Upper lobe of right lung (tissue), 1 donor: ENCODE data around the gene MAPKAPK2. TPM values are rescaled to one million over a fixed set of nuclear protein-coding genes. Genes with fewer than 3 reads are reported as not detected.

Experiments
- ATAC-seq: fragments of 200-7000 bp; cut with Tn5 transposase; one replicate; pipeline ENCODE4 v1.9.1; 2020; ENCODE audit warnings: mild to moderate bottlenecking, moderate library complexity
- DNase-seq: peaks from one replicate; pipeline ENCODE4 v3.0.0-alpha.2; 2020
- H3K27ac ChIP-seq: fragments of 200-600 bp; one replicate; pipeline ENCODE4 v1.8.0; 2022
- H3K27me3 ChIP-seq: fragments of 200-600 bp; one replicate; pipeline ENCODE4 v1.8.0; 2022; ENCODE audit warnings: mild to moderate bottlenecking
- H3K36me3 ChIP-seq: fragments of 200-600 bp; one replicate; pipeline ENCODE4 v1.8.0; 2022
- H3K4me1 ChIP-seq: fragments of 200-600 bp; one replicate; pipeline ENCODE4 v1.8.0; 2022
- H3K4me3 ChIP-seq: fragments of 200-600 bp; one replicate; pipeline ENCODE4 v1.8.0; 2022; ENCODE audit warnings: mild to moderate bottlenecking
- H3K9me3 ChIP-seq: fragments of 200-600 bp; one replicate; pipeline ENCODE4 v1.8.0; 2022
- CTCF ChIP-seq: fragments of 200-600 bp; IDR thresholded peaks from one replicate; pipeline ENCODE4 v1.8.0; 2022; ENCODE audit warnings: antibody characterized with exemption
- intact Hi-C: fragments of 100-400 bp; cut with DNase I; formaldehyde crosslinking; loops from one replicate; pipeline ENCODE4 v1.11.0; 2022
- total RNA-seq: library from RNA; stranded (reverse); fragmentation: NEBNext Ultra II Directional; extraction: Animal tissue kit (Norgen Biotek cat#: 25700); gene quantifications from one replicate; pipeline ENCODE4 v1.2.1, GENCODE V29; 2021
- donor health status: DM: no; HTN: yes; CAD: no; lungs with severe emphysema.

Gene MAPKAPK2
- total RNA-seq, 1 donor from 2014 or later, result 92.3 TPM

- Histone ChIP-seq H3K9me3 (no peaks in the 10 kb centered on the region), H3K36me3 (peaks cover 5% of the 10 kb centered on the region), H3K4me3 (no peak overlapping the region), H3K4me1 (peaks cover 80% of the 10 kb centered on the region), H3K27ac (no peak overlapping the region), H3K27me3 (no peaks in the 10 kb centered on the region)
- intact Hi-C loops, result no loop called here
- ATAC-seq (peak; percentile 30), DNase-seq (no peak)
- no peak for TF ChIP-seq CTCF
Observed at GRCh38 chr1:206691604-206692003, 6.9 kb downstream of the MAPKAPK2 start.

- H3K36me3 ChIP-seq, result peaks cover 5% of the 10 kb centered on the region
- H3K4me1 ChIP-seq, result peaks cover 76% of the 10 kb centered on the region
- H3K27ac ChIP-seq, result peak overlapping the region; percentile 32
- DNase-seq (no peak), ATAC-seq (peak; percentile 29)
- no peak for TF ChIP-seq CTCF
- intact Hi-C loops, result no loop called here
- no peak overlapping the region for H3K4me3 ChIP-seq
- no peaks in the 10 kb centered on the region for H3K9me3 ChIP-seq
- no peaks in the 10 kb centered on the region for H3K27me3 ChIP-seq
Observed at GRCh38 chr1:206693029-206693428, 8.3 kb downstream of the MAPKAPK2 start.

DNA sequence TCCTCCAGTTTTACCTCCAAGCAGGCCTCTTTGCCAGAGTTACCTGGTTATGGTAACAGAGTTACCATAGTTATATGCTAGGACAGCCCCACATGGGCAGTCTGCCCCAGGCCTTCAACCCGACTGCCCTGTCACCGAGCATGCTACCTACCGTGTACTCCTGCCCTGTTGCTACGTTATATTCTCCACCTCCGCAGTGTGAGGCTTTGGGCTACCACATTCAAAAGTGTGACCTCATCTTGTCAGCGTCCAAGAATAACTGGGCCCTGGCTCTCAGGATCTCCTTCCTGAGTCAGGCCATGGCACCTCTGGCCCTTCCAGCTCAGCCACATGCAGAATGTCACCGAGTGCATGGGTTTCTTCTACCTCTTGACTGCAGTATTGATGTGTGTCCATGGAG, 8.9 kb downstream of the MAPKAPK2 start:
- peaks cover 70% of the 10 kb centered on the region for H3K4me1 ChIP-seq
- TF ChIP-seq CTCF, result no peak
- H3K4me3 ChIP-seq, result no peak overlapping the region
- DNase-seq (no peak), ATAC-seq (no peak)
- H3K9me3 ChIP-seq, result no peaks in the 10 kb centered on the region
- no peaks in the 10 kb centered on the region for H3K27me3 ChIP-seq
- H3K36me3 ChIP-seq, result peaks cover 5% of the 10 kb centered on the region
- intact Hi-C loops, result no loop called here
- peak overlapping the region; percentile 32 for H3K27ac ChIP-seq

DNA sequence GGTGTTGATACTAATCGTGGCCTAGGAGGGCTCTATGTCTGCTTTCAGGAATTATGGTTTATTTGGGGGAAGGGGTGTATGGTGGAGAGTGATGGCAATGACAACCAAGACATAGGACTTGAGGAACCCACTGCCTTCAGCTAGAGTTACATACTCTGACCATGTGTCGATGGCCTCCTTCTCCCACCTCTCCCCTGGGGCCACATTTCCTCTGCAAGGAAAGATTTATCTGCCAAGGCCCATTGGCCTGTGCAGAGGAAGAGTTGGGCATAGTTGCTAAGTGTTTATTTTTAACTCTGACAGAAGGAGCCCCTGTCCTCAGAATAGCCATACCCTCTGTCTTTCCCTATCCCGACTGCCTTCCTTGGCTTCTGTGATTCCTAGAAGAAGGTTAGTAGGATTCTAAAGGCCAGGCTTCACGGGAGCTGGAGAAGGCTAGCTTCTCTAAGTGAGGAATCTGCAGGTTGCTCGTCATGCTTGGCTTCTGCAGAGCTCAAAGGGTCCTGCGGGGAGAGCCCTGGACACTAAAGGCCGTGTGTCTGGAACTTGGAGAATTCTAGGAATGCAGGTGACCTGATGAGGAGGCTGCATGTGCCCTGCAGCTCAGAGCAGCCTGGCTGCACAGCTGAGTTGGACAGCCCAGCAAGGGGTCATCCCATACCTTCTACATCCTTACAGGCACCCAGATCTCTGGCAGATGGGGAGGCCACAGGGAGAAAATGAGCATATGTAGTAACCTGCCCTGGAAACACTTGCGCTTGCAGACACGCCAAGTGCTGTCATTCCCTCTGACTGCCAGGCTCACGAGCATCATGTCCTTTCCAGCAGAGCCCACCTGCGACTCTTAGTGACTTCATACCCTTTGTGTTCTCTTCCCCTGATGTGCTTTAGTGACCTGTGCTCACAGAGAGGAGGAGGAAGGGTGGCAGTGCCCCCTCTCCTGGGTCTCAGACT, 9.7 kb downstream of the MAPKAPK2 start:
- ATAC-seq (peak; percentile 24), DNase-seq (no peak)
- Histone ChIP-seq H3K4me1 (peaks cover 65% of the 10 kb centered on the region), H3K9me3 (no peaks in the 10 kb centered on the region), H3K27ac (peak overlapping the region; percentile 32), H3K27me3 (no peaks in the 10 kb centered on the region), H3K4me3 (no peak overlapping the region), H3K36me3 (peaks cover 5% of the 10 kb centered on the region)
- no peak for TF ChIP-seq CTCF
- intact Hi-C loops, result no loop called here

- Histone ChIP-seq H3K27ac (no peak overlapping the region), H3K4me1 (peaks cover 67% of the 10 kb centered on the region), H3K27me3 (no peaks in the 10 kb centered on the region), H3K4me3 (no peak overlapping the region), H3K36me3 (peaks cover 5% of the 10 kb centered on the region), H3K9me3 (no peaks in the 10 kb centered on the region)
- no peak for ATAC-seq
- intact Hi-C loops, result no loop called here
- DNase-seq, result peak; percentile 16
- no peak for TF ChIP-seq CTCF
Observed at GRCh38 chr1:206695733-206696132, 11.0 kb downstream of the MAPKAPK2 start.
